Measurements from ENCODE around the gene OR52N1.

- no peak for TF ChIP-seq CTCF (IDR thresholded peaks at IDR 0.05)
- TF ChIP-seq POLR2A (IDR thresholded peaks at IDR 0.05) = no peak
- TF ChIP-seq EP300 (IDR thresholded peaks at IDR 0.05) = no peak
Observed at GRCh38 chr11:5809122-5809519, 18.1 kb upstream of the OR52N1 start.

All from stomach (tissue), 4 donors.